ENCODE data around the gene NMNAT2. TPM values are rescaled to one million over a fixed set of nuclear protein-coding genes. Genes with fewer than 3 reads are reported as not detected.
A peak's percentile ranks its signal among the peaks of the same experiment; 100 is the strongest.

Gene NMNAT2
- total and polyA plus RNA-seq, 10 of the 15 experiments (the other 5 are each of a cell fraction or from before 2014, with no cell fraction given), result 0.02 to 2.0 (median 0.60) TPM

DNA sequence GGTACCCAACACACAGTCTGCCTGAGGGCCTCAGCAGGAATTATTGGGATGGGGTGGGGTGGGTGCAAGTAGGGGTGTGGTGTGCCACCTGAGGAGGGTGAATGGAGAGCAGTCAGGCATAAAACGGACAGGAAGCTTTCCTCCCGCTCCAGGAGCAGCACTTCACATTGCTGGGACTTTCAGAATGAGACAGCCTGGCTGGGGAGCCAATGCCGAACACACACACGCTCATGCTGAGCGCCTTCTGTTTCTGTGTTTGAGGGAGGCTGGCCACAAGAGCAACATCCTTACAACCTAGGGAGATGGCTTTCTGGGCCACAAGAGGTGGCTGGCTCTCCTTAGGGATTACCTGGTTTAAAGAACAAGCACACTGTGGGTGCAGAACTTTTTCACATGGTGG is 134.1 kb downstream of the NMNAT2 start:
- ATAC-seq (0 out of 3 replicates have a peak, but pooled peaks have one; percentile 8), DNase-seq (ENCODE audit: low read depth, low spot score) (no peak), FAIRE-seq (no peak)
- POLR2A ChIA-PET, result interaction anchor here (1.5 kb wide), 1 partner anchor 32 kb away, joined by 5 read pairs; no protein-coding TSS in a partner anchor
- H4K20me1 ChIP-seq (ENCODE audit: control insufficient read depth, insufficient read depth), result no peaks in the 10 kb centered on the region
- no peak overlapping the region for H2AFZ ChIP-seq (ENCODE audit: control insufficient read depth, low read depth, low read length)
- SMC1A ChIA-PET (ENCODE audit: uncharacterized antibody, unreplicated experiment), result interaction anchor here (0.5 to 7.0 kb wide), 7 partner anchors 8 to 398 kb away, joined by 3 to 152 read pairs (median 5); no protein-coding TSS in a partner anchor
- TF ChIP-seq IKZF2 (IDR thresholded peaks at IDR 0.05) (peak; percentile 12 to 30; a peak in 1 of 4 replicates), BCL3 (IDR thresholded peaks at IDR 0.05; ENCODE audit: borderline replicate concordance, insufficient read depth, low read depth, low read length, poor library complexity, severe bottlenecking) (no peak), NFXL1 (IDR thresholded peaks at IDR 0.05; ENCODE audit: borderline replicate concordance) (no peak), TCF7 (IDR thresholded peaks at IDR 0.05; ENCODE audit: borderline replicate concordance) (no peak), FOXK2 (IDR thresholded peaks at IDR 0.05) (no peak), BCL11A (IDR thresholded peaks at IDR 0.05; ENCODE audit: low read depth, low read length) (no peak), EZH2 (IDR thresholded peaks at IDR 0.05; ENCODE audit: borderline replicate concordance, control insufficient read depth, low read depth, low read length) (no peak), SREBF2 (IDR thresholded peaks at IDR 0.05; ENCODE audit: low read length) (no peak), IKZF1 (conservative IDR thresholded peaks at IDR 0.05) (0 out of 2 replicates have a peak, but pooled peaks have one; percentile 31)
- H3K27me3 ChIP-seq (replicated peaks in 1 of 2; ENCODE audit: control insufficient read depth in 2 of 2, insufficient read depth in 2 of 2, low read length in 1 of 2), result no peaks in the 10 kb centered on the region
- H3K79me2 ChIP-seq (ENCODE audit: control insufficient read depth, insufficient read depth, low read length), result no peaks in the 10 kb centered on the region
- CTCF ChIA-PET, result interaction anchor here (0.8 to 9.3 kb wide), 9 partner anchors 9 to 401 kb away, joined by 3 to 146 read pairs (median 16); no protein-coding TSS in a partner anchor
- no peak overlapping the region for H3K9ac ChIP-seq (ENCODE audit: control insufficient read depth, insufficient read depth, low read length)
- intact Hi-C loops (cut with micrococcal nuclease; ENCODE audit: unreplicated experiment) (loop anchor here (5.0 kb wide), 2 partner anchors 188 to 403 kb away; partner anchors contain the start of gene SMG7), in situ Hi-C loops (cut with MboI) (loop anchor here (10.0 kb wide), 1 partner anchor 261 kb away; no protein-coding TSS in a partner anchor)
- RAD21 ChIA-PET (ENCODE audit: unreplicated experiment), result interaction anchor here (1.1 to 7.3 kb wide), 5 partner anchors 10 to 321 kb away, joined by 3 to 114 read pairs (median 23); no protein-coding TSS in a partner anchor
- peaks cover 3% of the 10 kb centered on the region; the same call in 1 of the 2 replicates for H3K4me1 ChIP-seq (ENCODE audit: control insufficient read depth, insufficient read depth, low read length)
- no peak overlapping the region for H3K4me2 ChIP-seq (ENCODE audit: control insufficient read depth, insufficient read depth)
- no peak overlapping the region for H3K27ac ChIP-seq (ENCODE audit: control insufficient read depth, insufficient read depth)
- no TSS peak for BruUV-seq (replicated peaks)
- H3K36me3 ChIP-seq (ENCODE audit: control insufficient read depth in 2 of 2, insufficient read depth in 2 of 2, low read length in 1 of 2), result no peaks in the 10 kb centered on the region
- H3K4me3 ChIP-seq, result no peak overlapping the region
- 1% methylated on average over 5 of the region's 5 CpGs for WGBS (ENCODE audit: insufficient coverage, insufficient replicate concordance, low lambda C conversion rate, missing lambda C conversion rate)
- no peaks in the 10 kb centered on the region; the same call in 2 of the 3 replicates for H3K9me3 ChIP-seq (replicated peaks; ENCODE audit: control insufficient read depth, insufficient read depth, low read length)

Measured in GM12878 (cell line).